Right forelimb (tissue), 1 donor: ENCODE results near the gene CCDC195.

ENCODE experiments used
- DNase-seq: peaks from one replicate; pipeline ENCODE4 v3.0.0-alpha.2; 2018

CCDC195 gene

GRCh38 chr2:224716201-224716600, at the start of gene CCDC195:
CCDC195 (minus strand) TSS chr2:224716365; CDS start chr2:224716365, 0 bp downstream.
- no peak for DNase-seq

DNA sequence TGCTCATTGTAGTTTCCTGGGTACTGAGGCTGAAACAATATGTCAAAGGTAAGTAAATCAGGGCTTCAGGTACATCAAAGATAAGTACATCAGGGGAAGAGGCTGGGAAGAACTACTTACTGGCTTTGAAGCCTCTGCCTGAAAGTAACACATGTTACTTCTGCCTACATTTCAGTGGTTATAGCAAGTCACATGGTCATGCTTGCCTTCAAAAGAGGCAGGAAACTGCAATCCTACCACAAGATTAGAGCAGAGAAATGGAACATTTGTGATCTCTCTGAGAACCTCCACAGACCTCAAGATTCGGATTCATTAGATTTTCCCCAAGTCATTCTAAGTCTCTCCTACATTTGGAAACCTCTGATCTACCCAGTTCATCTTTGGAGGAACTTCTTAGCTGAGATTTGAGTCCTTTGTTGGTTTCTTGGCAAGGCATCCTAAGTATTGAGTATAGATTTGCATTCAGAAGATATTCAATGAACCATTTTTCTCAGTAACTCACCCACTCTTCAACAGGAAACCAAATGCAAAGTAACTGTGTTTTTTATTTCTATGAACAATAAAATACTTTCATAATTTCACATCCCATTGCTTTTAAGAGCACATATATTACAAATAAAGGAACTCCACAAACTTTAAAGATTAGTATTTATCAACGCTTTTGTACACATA, 48.5 kb upstream of the CCDC195 start:
- DNase-seq: no peak

GRCh38 chr2:224757934-224758548, 41.9 kb upstream of the CCDC195 start:
- no peak for DNase-seq

GRCh38 chr2:224753743-224754540, 37.8 kb upstream of the CCDC195 start:
- no peak for DNase-seq

DNA sequence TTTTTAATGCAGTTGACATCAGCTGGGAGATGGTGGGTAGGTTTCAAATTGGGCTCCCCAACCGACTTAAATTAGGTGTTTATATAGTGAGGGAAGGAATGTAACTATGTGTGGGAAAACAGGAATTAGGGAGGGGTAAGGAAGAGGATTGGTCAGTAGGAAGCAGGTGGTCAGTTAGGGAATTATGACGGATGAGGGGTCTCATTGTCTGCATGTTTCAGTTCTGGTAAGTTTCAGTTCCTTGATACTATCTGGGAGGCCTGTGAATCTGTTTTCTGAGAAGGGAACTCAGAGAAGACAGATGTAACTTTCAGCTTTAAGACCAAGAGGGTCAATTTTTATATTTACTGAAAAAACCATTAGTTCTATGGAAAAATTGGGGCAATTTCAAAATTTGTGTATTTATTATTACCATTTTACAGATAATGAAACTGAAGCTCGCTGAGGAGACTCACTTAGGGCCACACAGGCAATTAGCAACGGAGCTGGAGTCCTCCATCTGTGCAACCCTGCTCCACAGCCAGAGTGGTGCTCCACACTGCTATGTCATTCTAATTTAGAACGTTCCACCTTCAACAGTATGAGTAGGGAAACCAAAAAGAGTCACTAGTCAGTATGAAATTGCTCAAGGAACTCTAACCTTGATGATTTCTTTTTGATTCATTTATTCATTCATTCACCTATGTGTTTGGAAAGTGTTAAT, 36.0 kb upstream of the CCDC195 start:
- DNase-seq: no peak

DNA sequence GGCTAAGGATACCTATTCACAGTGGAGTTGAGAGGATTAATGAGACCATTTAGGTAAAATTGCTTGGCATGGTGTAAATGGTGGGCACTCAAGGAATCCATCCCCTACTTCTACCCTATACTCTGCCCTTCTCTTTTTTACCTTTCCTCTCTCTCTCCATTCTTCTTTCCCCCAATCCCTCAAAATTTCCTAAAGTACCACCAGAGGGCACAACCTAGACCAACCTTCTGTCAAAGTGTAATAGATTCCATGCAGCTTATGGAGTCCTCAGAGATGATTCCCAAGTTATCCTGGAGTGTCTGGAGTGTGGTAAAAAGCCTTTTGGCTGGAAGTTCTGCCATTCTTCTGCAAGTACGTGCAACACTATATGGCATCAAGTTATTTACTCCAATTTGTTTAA, 33.0 kb upstream of the CCDC195 start:
- no peak for DNase-seq

DNA sequence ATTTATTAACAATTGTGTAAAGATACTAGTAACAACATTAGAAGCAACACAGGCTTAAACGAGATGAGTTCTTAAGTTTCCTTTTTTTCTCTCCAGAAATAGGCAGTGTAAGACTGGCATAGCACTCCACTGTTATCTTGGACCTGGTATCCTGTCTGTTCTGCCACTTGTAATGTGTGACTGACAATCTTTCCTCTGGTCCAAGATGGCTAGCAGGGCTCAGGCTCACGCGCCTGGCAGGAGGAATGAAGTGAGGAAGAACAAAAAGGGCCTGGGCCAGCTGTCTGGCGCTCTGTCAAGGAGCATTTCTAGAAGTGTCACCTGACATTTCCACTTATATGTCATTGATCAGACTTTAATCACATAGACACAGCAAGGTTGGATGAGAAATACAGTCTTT, 31.6 kb upstream of the CCDC195 start:
- no peak for DNase-seq

GRCh38 chr2:224736227-224736626, 20.1 kb upstream of the CCDC195 start:
- DNase-seq: no peak

GRCh38 chr2:224734949-224735348, 18.8 kb upstream of the CCDC195 start:
- no peak for DNase-seq

- DNase-seq: no peak
These were observed 15.5 kb upstream of the CCDC195 start for GRCh38 chr2:224731665-224732064.

DNA sequence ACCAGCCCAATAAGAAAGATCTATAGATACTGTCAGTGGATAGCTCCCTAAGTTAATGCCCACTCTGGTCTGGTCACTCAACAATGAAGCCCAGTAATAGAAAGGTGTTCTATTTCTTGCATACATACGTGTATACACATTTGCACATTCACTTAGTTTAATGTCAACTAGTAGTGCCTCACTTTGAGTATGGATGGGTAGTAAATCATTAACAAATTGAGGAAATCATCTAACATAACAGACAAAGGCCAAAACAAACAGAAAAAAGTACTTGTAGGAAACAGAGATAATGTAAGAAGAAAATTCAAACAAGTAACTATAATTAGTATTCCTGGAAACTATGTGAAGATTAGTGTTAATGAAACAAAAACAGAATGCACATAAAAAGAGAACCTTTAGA, 13.3 kb upstream of the CCDC195 start:
- DNase-seq: no peak

DNA sequence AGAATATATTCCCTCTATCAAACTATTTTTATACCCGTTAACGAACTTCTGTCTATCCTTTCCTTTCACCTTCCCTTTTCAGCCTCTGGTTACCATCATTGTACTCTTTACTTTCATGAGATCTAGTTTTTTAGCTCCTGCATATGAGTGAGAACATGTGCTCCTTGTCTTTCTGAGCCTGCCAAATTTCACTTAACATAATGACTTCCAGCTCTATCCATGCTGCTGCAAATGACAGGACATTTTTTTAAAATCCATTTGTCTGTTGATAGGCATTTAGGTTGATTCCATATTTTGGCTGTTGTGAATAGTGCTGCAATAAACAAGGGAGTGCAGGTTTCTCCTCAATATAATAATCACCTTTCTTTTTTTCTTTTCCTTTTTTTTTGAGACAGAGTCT, 8.2 kb upstream of the CCDC195 start:
- no peak for DNase-seq

DNA sequence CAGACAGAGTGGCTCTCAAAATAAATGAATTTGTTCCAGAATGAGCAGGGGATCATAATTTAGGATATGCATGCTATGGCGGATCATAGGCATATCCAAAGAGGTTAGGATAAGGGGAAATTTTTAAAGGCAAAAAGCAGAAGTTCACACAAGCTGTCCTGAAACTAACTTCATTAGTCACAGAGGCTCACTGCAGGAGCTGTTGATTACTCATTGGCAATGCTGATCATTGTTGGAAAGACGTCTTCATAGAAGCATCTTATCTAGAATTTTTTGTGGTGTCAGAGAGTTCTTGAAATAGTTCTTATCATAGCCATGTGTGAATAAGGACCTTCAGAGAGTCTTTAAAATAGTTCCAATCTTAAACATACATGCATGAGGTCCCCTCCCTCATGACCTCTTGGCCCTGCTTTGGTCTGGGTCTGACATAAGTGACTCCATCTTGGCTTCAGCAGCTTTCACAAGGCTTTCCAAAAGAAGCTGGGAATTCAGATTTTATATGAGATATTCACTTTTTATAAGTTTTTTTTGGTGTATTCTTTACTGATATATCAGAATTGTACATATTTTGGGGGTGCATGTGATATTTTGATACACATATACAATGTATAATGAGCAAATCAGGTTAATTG, 7.5 kb upstream of the CCDC195 start:
- DNase-seq: no peak

DNA sequence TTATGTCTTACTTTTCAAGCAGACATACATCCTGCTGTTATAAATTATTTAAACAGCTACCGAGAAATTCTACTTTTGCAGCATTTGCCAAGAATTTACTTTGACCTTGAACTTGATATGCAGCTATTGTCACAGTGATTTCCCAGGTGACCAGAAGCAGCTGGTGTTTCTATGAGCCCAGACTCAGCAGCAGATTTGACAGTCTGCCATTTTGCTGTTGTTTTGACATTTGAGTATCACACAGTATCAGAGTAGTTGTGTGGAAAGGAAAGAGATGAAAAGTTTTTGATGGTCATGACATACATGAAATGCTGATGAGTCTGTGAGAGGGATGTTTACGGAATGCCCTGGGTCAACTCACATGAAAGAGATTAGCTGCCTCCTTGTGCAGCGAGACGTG, 6.6 kb upstream of the CCDC195 start:
- no peak for DNase-seq

GRCh38 chr2:224722250-224722649, 6.1 kb upstream of the CCDC195 start:
- no peak for DNase-seq

DNA sequence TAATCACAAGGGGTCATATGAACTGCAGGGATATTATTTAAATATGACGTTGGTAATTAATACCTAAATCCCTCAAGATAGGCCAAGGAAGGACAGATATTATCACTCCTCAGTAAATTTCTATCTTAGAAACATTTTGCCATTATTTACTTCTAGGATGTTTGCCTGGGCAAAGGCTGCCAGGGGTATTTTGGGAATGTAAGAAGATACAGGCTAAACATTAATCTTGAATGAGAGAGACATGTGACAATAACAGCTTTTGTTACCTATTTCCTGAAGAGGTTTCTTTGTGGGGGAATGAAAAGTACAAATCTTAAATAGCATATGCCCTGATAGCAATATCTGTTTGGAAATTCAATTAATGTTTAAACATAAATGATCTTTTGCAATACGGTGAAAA, 756 bp upstream of the CCDC195 start:
- DNase-seq: no peak

DNA sequence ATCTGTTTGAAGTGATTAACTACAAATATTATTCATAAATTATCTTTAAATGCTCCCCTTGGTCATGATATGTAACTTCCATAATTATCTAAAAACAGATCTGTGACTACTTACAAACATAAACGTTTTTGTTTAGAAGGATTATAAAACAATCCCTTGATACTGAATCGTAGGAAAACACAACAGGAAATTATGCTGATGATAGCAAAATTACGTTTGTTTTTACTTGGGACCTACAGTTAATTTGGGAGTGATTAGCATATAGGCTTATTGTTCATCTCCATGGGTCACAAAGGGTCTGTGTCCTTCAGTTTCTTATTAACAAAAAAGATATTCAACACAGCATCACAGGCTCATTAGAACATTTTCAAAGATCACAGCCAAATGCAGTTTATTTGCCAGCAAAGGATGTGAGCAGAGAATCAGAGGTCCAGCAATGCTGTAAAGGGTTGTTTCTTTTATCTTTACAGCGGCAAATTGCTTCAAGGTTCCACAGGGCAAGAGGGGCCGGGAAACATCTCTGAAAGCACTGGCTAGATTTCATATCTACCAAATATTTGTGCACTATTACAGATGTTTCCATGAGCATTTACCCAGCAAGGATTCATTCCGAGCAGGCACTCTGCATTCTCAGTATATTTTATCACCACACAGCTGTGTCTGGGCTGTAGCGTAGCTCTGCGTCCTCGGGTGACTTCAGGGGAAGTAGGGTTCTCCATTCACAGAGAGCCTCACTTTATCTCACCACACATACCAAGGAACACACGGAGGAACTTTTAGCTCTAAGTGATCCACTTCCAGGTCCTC, 4.1 kb downstream of the CCDC195 start:
- DNase-seq: no peak

DNA sequence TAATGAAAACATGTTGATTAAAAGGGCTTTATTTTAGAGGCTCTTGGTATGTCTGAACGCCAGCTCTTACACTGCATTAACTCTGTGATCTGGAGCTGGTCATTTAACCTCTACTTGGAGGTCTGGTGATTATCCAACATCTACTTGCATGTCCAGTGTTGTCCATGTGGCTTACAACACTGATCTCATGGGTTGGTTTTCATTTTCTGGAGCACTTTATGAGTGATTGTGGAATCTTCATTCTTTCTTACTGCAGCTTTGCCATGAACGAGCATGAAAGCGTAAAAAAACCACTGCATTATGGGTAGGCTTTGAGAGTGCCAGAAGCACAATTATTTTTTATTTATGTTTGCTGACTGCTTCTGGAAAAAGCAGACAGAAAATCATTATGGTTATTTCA, 4.8 kb downstream of the CCDC195 start:
- no peak for DNase-seq

- DNase-seq: no peak
These were observed 6.9 kb downstream of the CCDC195 start for GRCh38 chr2:224709301-224709700.

DNA sequence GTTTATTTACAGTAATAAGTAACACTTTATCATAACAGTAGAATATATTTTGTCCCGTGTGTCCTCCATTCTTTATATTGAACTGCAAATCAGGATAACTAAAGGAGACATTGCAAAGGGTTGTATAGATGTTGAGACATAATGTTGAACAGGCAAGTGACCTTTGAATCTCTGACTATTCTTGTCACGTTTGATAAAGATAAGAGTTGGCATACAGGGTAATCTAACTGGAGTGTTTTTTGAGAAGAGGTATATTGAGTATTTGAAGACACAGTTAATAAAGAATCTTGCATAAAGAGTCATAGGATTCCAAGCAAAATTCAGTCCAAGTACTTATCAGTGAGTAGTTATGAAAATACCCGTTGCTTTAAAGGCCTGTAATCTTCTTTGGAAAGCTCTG, 21.7 kb downstream of the CCDC195 start:
- DNase-seq: no peak

- DNase-seq: no peak
These were observed 24.6 kb downstream of the CCDC195 start for GRCh38 chr2:224691563-224691962.

GRCh38 chr2:224690868-224691267, 25.3 kb downstream of the CCDC195 start:
- no peak for DNase-seq
